Eye (tissue), 1 donor: ENCODE measurements around the gene CDKN2AIP.

Source experiments
- DNase-seq: peaks from one replicate; pipeline ENCODE4 v3.0.0-alpha.2; 2015

The CDKN2AIP gene

GRCh38 chr4:183444214-183445096 lies at the start of gene CDKN2AIP:
Gene CDKN2AIP, plus strand, starts transcription at chr4:183444636. Its CDS starts 162 bp downstream, at chr4:183444798.
- peak; percentile 98 for DNase-seq

- no peak for DNase-seq
Observed at GRCh38 chr4:183395395-183395794, 49.0 kb upstream of the CDKN2AIP start.

GRCh38 chr4:183396227-183396637 lies 48.2 kb upstream of the CDKN2AIP start:
- DNase-seq, result no peak

GRCh38 chr4:183397741-183398297 lies 46.6 kb upstream of the CDKN2AIP start:
- peak; percentile 28 for DNase-seq

- peak; percentile 85 for DNase-seq
Observed at GRCh38 chr4:183398298-183399125, 45.9 kb upstream of the CDKN2AIP start.

GRCh38 chr4:183399126-183399522 lies 45.3 kb upstream of the CDKN2AIP start:
- no peak for DNase-seq

- no peak for DNase-seq
Observed at GRCh38 chr4:183399616-183400015, 44.8 kb upstream of the CDKN2AIP start.

- no peak for DNase-seq
Observed at GRCh38 chr4:183400035-183400434, 44.4 kb upstream of the CDKN2AIP start.

- no peak for DNase-seq
Observed at GRCh38 chr4:183401473-183401872, 43.0 kb upstream of the CDKN2AIP start.

GRCh38 chr4:183402771-183403170 lies 41.7 kb upstream of the CDKN2AIP start:
- no peak for DNase-seq

GRCh38 chr4:183403486-183403885 lies 41.0 kb upstream of the CDKN2AIP start:
- DNase-seq, result no peak

- DNase-seq, result no peak
Observed at GRCh38 chr4:183403961-183404360, 40.5 kb upstream of the CDKN2AIP start.

- DNase-seq, result no peak
Observed at GRCh38 chr4:183405303-183405702, 39.1 kb upstream of the CDKN2AIP start.

GRCh38 chr4:183407128-183407585 lies 37.3 kb upstream of the CDKN2AIP start:
- peak; percentile 97 for DNase-seq

GRCh38 chr4:183407635-183408464 lies 36.6 kb upstream of the CDKN2AIP start:
- peak; percentile 29 for DNase-seq

- no peak for DNase-seq
Observed at GRCh38 chr4:183408796-183409195, 35.6 kb upstream of the CDKN2AIP start.

GRCh38 chr4:183409483-183409882 lies 35.0 kb upstream of the CDKN2AIP start:
- DNase-seq, result peak; percentile 34

GRCh38 chr4:183409934-183410333 lies 34.5 kb upstream of the CDKN2AIP start:
- peak; percentile 26 for DNase-seq

GRCh38 chr4:183411291-183411861 lies 33.1 kb upstream of the CDKN2AIP start:
- DNase-seq, result no peak

GRCh38 chr4:183412821-183413220 lies 31.6 kb upstream of the CDKN2AIP start:
- no peak for DNase-seq

- no peak for DNase-seq
Observed at GRCh38 chr4:183413234-183414200, 30.9 kb upstream of the CDKN2AIP start.
